NT2/D1 (cell line): ENCODE results near the gene CLCN1.

Experiments
- SUZ12 ChIP-seq: IDR thresholded peaks from 2 replicates; pipeline ENCODE4 v1.6.1; 2011; ENCODE audit not compliant: insufficient read length, insufficient read depth; ENCODE audit errors: extremely low read depth
- YY1 ChIP-seq: IDR thresholded peaks from 2 replicates; pipeline ENCODE4 v1.6.1; 2011; ENCODE audit not compliant: insufficient read length, insufficient read depth
- ZNF274 ChIP-seq: IDR thresholded peaks from 2 replicates; pipeline ENCODE4 v1.6.1; 2011; ENCODE audit warnings: mild to moderate bottlenecking, low read depth, low read length

DNA sequence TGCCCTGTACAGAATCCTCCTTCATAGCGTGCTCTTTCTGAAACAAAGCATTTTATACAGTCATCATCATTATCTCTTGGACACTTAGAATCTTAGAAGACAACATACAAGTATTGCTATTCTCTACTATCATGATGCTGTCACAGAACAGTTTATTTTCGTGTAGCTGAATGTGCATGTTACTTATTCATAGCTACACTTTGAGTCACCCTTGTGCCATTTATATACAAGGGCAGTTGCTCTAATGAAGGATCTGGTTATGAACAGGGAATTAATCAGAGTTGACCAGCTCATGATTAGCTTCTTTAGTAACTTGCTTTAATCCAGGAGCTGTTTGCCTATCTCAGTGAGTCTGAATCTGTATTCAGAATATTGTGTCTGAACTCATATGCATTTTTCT lies 16.6 kb upstream of the CLCN1 start:
- TF ChIP-seq YY1: no peak
- TF ChIP-seq SUZ12: no peak
- no peak for TF ChIP-seq ZNF274
